Endodermal cell (in vitro differentiated cells): ENCODE data around the gene BTD. TPM values are rescaled to one million over a fixed set of nuclear protein-coding genes. Genes with fewer than 3 reads are reported as not detected.

Source experiments
- DNase-seq: peaks from one replicate; pipeline ENCODE4 v3.0.0-alpha.2; 2017
- H3K27ac ChIP-seq: 2 replicates; pipeline ENCODE4 v1.5.1; 2013; ENCODE audit warnings: mild to moderate bottlenecking, low read depth, low read length, moderate library complexity
- H3K27me3 ChIP-seq: 2 replicates; pipeline ENCODE4 v1.6.1; 2013; ENCODE audit warnings: mild to moderate bottlenecking, low read length, moderate library complexity; ENCODE audit not compliant: insufficient read depth, control insufficient read depth, poor library complexity, severe bottlenecking
- H3K36me3 ChIP-seq: 2 replicates; pipeline ENCODE4 v1.7.0; 2013; ENCODE audit warnings: mild to moderate bottlenecking, low read length, moderate library complexity; ENCODE audit not compliant: control insufficient read depth, insufficient read depth
- H3K4me1 ChIP-seq: one replicate; pipeline ENCODE4 v1.7.0; 2013; ENCODE audit warnings: low read length; ENCODE audit not compliant: control insufficient read depth, insufficient read depth
- H3K4me3 ChIP-seq: 2 replicates; pipeline ENCODE4 v1.5.1; 2013; ENCODE audit warnings: mild to moderate bottlenecking, low read length, moderate library complexity
- H3K9ac ChIP-seq: 2 replicates; pipeline ENCODE4 v1.6.1; 2013; ENCODE audit warnings: mild to moderate bottlenecking, low read length, moderate library complexity; ENCODE audit not compliant: poor library complexity, severe bottlenecking; ENCODE audit errors: extremely low read depth
- H3K9me3 ChIP-seq: 2 replicates; pipeline ENCODE4 v1.6.1; 2013; ENCODE audit warnings: mild to moderate bottlenecking, low read length, moderate library complexity; ENCODE audit not compliant: control insufficient read depth
- H3K27ac Mint-ChIP-seq: 2 replicates; pipeline ENCODE4 v1.8.0; 2020; ENCODE audit warnings: mixed read lengths
- H3K27me3 Mint-ChIP-seq: 2 replicates; pipeline ENCODE4 v1.8.0; 2021; ENCODE audit warnings: mild to moderate bottlenecking, mixed read lengths; ENCODE audit not compliant: insufficient read depth
- H3K36me3 Mint-ChIP-seq: 2 replicates; pipeline ENCODE4 v1.8.0; 2020; ENCODE audit warnings: low read depth, mixed read lengths
- H3K4me1 Mint-ChIP-seq: 2 replicates; pipeline ENCODE4 v1.8.0; 2020; ENCODE audit warnings: mixed read lengths
- H3K4me3 Mint-ChIP-seq: 2 replicates; pipeline ENCODE4 v1.8.0; 2020; ENCODE audit warnings: mild to moderate bottlenecking, moderate library complexity, mixed read lengths
- H3K9me3 Mint-ChIP-seq: 2 replicates; pipeline ENCODE4 v1.8.0; 2020; ENCODE audit warnings: mild to moderate bottlenecking, mixed read lengths
- WGBS, 2 experiments: methylation state at CpG; one replicate each; pipeline versions ENCODE4 v1.1.5 to v1.1.7; 2013; ENCODE audit warnings: missing lambda C conversion rate in 2 of 2, mixed read lengths in 1 of 2; ENCODE audit not compliant: insufficient coverage in 1 of 2, insufficient read length in 1 of 2; 5-methylcytosine and 5-hydroxymethylcytosine counted together
- total RNA-seq, 2 donors: library from RNA; stranded (reverse); fragmentation: NEBNext Ultra II Directional in 1 of 2; extraction: Animal tissue kit (Norgen Biotek cat#: 25700) in 1 of 2; gene quantifications; 2 replicates in 1 of 2; 3 replicates in 1 of 2; pipeline ENCODE4 v1.2.1, GENCODE V29; 2021
- TF ChIP-seq, protein P1 (sequence below): fragments of 200-600 bp; sonication (generic); conservative IDR thresholded peaks from 2 replicates; pipeline ENCODE4 v1.5.0; 2021; ENCODE audit warnings: antibody characterized with exemption, mild to moderate bottlenecking

Gene BTD
- total RNA-seq, 2 donors from 2014 or later = 25.7 to 27.8 TPM

DNA sequence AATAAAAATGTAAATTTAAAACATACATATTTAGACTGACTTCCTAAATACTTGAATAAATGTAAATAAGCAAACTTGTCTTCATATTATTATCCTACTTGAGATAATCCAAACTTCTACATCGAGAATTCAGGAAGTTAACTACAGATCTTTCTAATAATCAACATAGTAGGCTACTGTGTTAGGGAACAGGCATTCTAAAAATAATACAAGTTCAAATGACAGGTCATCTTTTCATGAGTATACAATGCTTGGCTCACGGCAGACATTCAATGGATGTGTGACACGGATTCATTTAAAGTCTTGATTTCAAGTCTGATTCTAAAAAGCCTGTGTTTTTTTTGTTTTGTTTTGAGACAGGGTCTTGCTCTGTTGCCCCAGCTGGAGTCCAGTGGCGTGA, 88.7 kb downstream of the BTD start:
- Histone ChIP-seq H3K27ac (no peak overlapping the region), H3K27me3 (no peaks in the 10 kb centered on the region), H3K4me3 (no peak overlapping the region), H3K4me1 (no peaks in the 10 kb centered on the region), H3K36me3 (peaks cover 42% of the 10 kb centered on the region), H3K9me3 (no peaks in the 10 kb centered on the region), H3K9ac (no peak overlapping the region)
- H3K36me3 Mint-ChIP-seq = peaks cover 32% of the 10 kb centered on the region
- no peaks in the 10 kb centered on the region for H3K27me3 Mint-ChIP-seq
- no peaks in the 10 kb centered on the region for H3K9me3 Mint-ChIP-seq
- TF ChIP-seq, protein P1, sequence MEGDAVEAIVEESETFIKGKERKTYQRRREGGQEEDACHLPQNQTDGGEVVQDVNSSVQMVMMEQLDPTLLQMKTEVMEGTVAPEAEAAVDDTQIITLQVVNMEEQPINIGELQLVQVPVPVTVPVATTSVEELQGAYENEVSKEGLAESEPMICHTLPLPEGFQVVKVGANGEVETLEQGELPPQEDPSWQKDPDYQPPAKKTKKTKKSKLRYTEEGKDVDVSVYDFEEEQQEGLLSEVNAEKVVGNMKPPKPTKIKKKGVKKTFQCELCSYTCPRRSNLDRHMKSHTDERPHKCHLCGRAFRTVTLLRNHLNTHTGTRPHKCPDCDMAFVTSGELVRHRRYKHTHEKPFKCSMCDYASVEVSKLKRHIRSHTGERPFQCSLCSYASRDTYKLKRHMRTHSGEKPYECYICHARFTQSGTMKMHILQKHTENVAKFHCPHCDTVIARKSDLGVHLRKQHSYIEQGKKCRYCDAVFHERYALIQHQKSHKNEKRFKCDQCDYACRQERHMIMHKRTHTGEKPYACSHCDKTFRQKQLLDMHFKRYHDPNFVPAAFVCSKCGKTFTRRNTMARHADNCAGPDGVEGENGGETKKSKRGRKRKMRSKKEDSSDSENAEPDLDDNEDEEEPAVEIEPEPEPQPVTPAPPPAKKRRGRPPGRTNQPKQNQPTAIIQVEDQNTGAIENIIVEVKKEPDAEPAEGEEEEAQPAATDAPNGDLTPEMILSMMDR = no peak
- peaks cover 3% of the 10 kb centered on the region for H3K4me1 Mint-ChIP-seq
- no peak overlapping the region for H3K4me3 Mint-ChIP-seq
- no peak for DNase-seq
- no peak overlapping the region for H3K27ac Mint-ChIP-seq
- 94 to 100% methylated on average over 2 to 4 of the region's 4 CpGs for WGBS, 2 experiments

DNA sequence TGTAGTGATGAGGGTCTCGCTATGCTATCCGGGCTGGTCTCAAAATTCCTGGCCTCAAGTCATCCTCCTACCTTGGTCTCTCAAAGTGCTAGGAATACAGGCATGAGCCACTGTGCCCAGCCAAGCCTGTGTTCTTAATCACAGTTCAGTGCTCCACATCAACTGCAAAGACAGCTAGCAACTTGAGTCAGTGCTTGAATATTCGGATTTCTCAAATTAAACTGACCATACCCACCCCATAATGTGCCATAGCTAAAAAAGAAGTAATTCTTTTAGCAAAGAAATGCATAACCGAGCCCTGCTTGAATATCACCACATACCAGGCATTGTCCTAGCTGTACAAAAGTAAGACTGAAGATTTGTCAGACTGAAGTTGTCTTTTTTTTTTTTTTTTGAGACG, 89.2 kb downstream of the BTD start:
- Histone ChIP-seq H3K9me3 (no peaks in the 10 kb centered on the region), H3K4me1 (no peaks in the 10 kb centered on the region), H3K27me3 (no peaks in the 10 kb centered on the region), H3K9ac (no peak overlapping the region), H3K36me3 (peaks cover 39% of the 10 kb centered on the region), H3K4me3 (no peak overlapping the region), H3K27ac (no peak overlapping the region)
- 71 to 92% methylated on average over 1 to 5 of the region's 5 CpGs for WGBS, 2 experiments
- Mint-ChIP-seq H3K36me3 (peaks cover 29% of the 10 kb centered on the region), H3K27ac (no peak overlapping the region), H3K9me3 (no peaks in the 10 kb centered on the region), H3K27me3 (no peaks in the 10 kb centered on the region), H3K4me3 (no peak overlapping the region), H3K4me1 (peaks cover 3% of the 10 kb centered on the region)
- DNase-seq = no peak
- TF ChIP-seq, protein P1 = no peak

DNA sequence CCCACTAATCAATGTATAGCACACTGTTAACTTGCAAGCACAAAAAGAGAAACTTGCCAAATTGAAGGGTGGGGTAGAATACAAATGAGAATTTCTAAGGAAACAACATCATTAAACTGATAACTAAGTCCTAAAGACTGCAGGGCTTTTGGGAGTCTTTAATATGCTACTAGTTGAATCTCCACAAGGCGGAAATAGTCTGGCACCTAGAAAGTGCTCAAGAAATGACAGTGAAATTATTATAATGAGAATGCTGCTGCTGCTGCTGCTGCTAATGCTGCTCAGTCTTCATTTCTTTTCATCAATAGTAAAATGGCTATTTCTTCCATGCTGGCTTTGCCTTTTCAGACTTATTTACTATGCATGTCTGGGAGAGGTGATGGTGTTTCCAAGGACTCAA, 91.8 kb downstream of the BTD start:
- no peak overlapping the region for H3K27ac Mint-ChIP-seq
- Histone ChIP-seq H3K27me3 (no peaks in the 10 kb centered on the region), H3K9ac (no peak overlapping the region), H3K27ac (no peak overlapping the region), H3K4me1 (no peaks in the 10 kb centered on the region), H3K9me3 (no peaks in the 10 kb centered on the region), H3K4me3 (no peak overlapping the region), H3K36me3 (peaks cover 33% of the 10 kb centered on the region)
- H3K36me3 Mint-ChIP-seq = peaks cover 23% of the 10 kb centered on the region
- no peaks in the 10 kb centered on the region for H3K9me3 Mint-ChIP-seq
- TF ChIP-seq, protein P1 = peak; percentile 61
- peaks cover 3% of the 10 kb centered on the region for H3K4me1 Mint-ChIP-seq
- WGBS, 2 experiments = no CpG with 5 or more reads among the region's 1 CpG
- no peaks in the 10 kb centered on the region for H3K27me3 Mint-ChIP-seq
- DNase-seq = no peak
- H3K4me3 Mint-ChIP-seq = no peak overlapping the region
